GM21529 (cell line): ENCODE data around the gene ENTPD8.

ENCODE experiments used
- ATAC-seq: cut with Tn5 transposase; IDR thresholded peaks from one replicate; pipeline ENCODE4 v1.9.1; 2021; ENCODE audit not compliant: unreplicated experiment

The ENTPD8 gene

DNA sequence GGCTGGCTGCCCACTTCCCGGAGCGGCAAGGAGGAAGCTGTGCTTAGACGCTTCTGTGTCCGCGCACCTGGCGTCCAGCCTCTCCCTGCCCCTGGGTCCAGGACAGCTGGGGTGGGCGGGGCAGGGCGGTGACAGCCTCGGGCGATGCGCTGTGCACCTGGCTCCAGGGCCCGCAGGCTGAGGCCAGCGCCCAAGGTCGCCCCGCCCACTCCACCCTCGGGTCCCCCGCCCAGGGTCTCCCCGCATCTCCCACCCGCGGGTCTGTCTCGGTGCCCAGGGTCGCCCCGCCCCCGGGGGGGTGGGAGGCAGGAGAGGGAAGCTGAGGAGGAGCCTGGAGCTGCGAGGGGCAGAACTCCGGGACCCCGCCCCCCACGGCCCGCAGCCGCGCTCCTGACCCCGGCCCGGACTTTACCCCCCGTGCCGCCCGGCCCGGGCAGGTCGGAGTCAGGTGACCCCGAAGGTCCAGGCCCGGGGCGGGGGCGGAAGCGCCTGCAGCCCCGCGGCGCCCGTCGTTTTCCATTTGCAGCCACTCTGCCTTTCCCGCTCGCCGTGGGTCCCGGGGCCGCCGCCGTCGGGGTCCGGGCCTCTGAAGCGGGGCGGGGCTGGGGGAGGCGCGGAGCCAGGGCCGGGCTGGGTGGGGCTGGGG is at the start of gene ENTPD8:
ENTPD8 (minus strand) TSS at position 69 of the 646 bp plus-strand sequence. CDS start 3,072 bp downstream, outside the sequence.
- ATAC-seq: no peak

- no peak for ATAC-seq
Measured at GRCh38 chr9:137490532-137491186, 49.5 kb upstream of the ENTPD8 start.

- ATAC-seq: no peak
Measured at GRCh38 chr9:137488906-137489305, 47.7 kb upstream of the ENTPD8 start.

GRCh38 chr9:137488327-137488653 is 47.1 kb upstream of the ENTPD8 start:
- ATAC-seq: no peak

- no peak for ATAC-seq
Measured at GRCh38 chr9:137487454-137488326, 46.5 kb upstream of the ENTPD8 start.

GRCh38 chr9:137486545-137487453 is 45.6 kb upstream of the ENTPD8 start:
- ATAC-seq: no peak

- no peak for ATAC-seq
Measured at GRCh38 chr9:137486141-137486490, 45.0 kb upstream of the ENTPD8 start.

DNA sequence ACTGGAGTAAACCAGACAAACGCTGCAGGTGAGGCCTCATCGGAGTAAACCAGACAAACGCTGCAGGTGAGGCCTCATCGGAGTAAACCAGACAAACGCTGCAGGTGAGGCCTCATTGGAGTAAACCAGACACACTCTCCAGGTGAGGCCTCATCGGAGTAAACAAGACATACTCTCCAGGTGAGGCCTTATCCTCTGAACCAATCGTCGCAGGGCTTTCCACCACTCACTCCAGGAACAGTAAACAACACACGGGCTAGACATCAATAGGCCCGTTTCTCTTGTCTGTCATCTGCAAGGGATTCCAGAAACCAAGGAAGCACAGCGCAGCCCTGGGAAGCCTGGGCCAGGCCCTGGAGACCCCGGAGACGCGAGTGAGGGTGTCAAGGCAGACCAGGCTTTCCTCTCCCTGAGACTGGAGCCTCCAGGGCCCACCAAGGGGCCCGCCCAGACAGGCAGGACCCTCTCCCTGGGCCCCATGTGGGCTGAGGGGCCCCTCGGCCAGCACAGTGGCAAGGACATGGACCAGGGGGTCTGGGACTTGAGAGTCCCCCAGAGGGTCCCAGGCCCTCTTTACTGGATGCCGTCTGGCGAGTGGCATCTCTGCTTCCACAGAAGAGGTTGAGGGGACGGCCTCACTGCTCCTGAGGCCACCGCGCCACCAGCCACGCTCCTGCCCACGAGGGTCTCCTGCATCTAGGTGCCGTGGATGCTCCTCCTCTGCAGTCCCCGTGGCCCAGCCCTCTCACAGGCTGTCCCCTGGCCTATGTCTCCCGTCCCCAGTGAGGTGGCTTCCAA is 44.4 kb upstream of the ENTPD8 start:
- ATAC-seq: no peak

DNA sequence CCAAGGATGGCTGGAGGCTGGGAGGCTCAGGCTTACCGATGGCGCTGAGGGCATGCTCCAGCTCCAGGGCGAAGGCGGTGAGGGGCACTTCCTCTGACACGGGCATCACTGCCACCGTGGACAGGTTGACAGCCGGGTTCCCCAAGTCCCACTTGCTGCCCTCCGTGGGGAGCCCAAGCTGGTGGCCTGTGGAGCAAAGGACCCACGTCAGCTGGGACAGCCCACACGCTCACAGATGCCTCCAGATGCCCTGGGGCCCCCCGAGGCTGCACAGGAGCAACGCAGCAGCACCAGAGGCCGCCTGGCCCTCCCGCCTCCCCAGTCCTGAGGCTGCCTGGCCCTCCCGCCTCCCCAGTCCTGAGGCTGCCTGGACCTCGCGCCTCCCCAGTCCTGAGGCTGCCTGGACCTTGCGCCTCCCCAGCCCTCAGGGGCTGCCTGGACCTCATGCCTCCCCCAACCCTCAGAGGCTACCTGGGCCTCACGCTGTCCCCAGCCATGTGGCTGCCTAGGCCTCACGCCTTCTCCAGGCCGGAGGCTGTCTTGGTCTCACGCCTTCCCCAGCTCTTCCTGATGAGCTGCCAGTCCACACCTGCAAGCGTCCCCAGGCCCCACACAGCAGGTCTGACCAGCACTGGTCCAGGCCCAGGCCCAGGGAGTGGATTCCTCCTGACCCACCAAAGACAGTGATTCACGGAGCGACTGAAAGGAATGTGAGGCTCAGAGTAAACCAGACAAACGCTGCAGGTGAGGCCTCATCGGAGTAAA is 43.6 kb upstream of the ENTPD8 start:
- ATAC-seq: no peak

GRCh38 chr9:137482094-137482781 is 41.1 kb upstream of the ENTPD8 start:
- ATAC-seq: no peak

DNA sequence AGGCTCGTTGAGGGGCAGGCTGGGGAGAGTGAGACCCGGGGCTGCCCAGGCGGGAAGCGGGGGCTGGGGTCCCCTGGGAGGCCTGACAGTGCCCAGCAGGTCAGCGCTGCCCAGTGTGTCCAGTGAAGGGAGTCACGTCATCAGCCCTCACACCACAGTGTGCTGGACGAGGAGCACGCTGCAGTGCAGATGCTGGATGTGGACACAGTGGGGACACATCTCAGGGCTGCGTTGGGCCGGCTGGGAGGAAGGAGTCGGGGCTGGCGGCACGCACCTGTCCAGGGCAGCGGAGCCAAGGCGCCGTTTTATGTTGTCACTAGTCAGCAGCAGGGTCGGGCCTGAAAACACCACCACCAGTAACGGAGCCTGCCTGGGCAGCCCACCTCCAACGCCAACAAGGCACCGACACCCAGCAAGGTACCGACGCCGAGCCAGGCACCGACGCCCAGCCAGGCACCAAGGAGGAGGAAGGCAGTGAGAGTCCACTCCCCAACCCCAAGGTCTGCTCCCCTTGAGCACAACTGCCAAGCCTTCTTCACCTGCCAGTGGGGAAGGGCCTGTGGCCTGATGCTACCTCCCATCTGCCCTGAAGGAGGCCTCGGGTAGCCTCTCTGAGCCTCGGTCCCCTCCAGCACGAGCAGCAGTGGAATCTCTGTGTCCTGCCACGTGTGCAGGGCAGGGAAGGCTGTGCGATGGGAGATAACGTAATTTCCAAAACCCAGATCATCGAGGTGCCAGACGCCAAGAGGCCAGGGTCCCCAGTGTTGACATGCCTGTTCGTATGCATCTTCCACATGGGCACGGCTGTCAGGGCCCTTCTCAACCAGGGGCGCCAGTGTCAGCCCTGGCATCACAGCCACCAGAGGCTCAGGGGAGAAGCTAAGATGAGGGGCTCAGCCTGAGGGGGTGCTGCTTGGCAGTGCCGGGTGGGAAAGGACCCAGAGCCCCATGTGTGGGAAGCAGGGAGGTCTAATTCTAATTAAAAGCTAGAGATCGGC is 39.8 kb upstream of the ENTPD8 start:
- ATAC-seq: no peak

GRCh38 chr9:137479892-137480685 is 38.9 kb upstream of the ENTPD8 start:
- ATAC-seq: no peak

GRCh38 chr9:137478962-137479861 is 38.1 kb upstream of the ENTPD8 start:
- no peak for ATAC-seq

DNA sequence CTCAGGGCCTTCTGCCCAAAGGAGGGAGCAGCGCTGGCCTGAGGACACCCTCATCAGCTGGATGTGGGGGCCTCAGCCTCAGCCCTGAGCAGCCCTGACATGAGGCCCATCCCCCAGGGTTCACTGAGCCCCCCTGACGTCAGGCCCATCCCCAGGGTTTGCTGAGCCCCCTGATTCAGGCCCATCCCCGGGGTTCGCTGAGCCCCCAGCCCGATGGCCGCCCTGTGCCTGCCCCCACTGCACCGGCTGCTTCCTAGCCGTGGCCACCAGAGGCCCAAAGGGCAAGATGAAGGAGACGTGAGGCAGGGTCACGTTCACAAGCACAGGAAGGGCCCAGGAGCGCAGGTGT is 37.4 kb upstream of the ENTPD8 start:
- ATAC-seq: no peak

DNA sequence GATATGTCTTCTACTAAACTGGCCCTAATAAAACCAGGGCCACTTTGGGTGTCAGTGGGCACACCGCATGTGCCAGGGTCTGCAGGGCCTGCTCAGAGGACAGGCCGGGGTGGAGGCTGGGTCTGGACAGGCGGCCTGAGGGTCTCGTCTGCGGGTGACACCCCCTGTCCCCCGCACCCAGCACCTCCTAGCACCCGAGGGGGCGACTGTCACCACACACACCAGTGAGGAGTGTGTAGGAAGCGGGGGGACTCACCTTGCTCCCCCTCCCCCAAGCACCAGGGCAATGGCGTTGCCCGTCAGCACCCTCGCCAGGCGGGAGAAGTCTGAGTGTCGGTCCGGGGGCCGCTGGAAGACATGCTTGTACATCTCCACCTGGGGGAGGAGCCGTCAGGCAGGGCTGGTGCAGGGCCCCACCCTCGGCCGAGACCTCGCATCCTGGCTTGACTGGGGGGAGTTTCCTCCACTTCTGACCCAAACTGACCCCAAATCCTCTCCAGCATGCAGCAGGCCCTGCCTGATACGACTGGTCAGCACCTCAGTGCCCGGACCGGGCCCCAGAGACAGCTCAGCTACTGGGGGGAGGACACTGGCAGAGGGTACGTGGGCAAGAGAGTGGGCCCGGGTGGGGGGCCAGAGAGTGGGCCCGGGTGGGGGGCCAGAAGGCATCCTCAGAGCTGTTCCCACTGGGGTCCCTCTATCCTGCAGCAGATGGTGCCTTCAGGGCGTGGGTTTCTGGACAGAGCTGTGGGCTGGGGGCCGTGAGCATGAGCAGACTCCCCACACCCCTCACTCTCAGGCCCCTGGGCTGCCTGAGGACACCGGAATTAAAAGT is 36.8 kb upstream of the ENTPD8 start:
- ATAC-seq: no peak
